HG02763 (cell line): ENCODE data around the gene SART3.
"Not testable (repeated sequence)": the region's sequence is repeated elsewhere in the genome, so short reads cannot be mapped to it uniquely, and the experiment has no call there.

Experiments
- ATAC-seq: cut with Tn5 transposase; IDR thresholded peaks from one replicate; pipeline ENCODE4 v1.9.1; 2021; ENCODE audit warnings: mild to moderate bottlenecking, moderate library complexity; ENCODE audit not compliant: unreplicated experiment

SART3 gene

GRCh38 chr12:108564724-108565123, 3.8 kb upstream of the SART3 start:
- ATAC-seq, result no peak

GRCh38 chr12:108563804-108564151, 2.8 kb upstream of the SART3 start:
- ATAC-seq, result no peak

- peak; percentile 30 for ATAC-seq
Measured at GRCh38 chr12:108563136-108563803, 2.3 kb upstream of the SART3 start.

- ATAC-seq, result peak; percentile 62
Measured at GRCh38 chr12:108562348-108563135, 1.6 kb upstream of the SART3 start, which contains the start of gene ISCU. TSS of gene ISCU (plus strand) at chr12:108562596. CDS start at chr12:108562623, 27 bp downstream.

GRCh38 chr12:108561852-108562347, 927 bp upstream of the SART3 start:
- ATAC-seq, result no peak

GRCh38 chr12:108560321-108560721, 652 bp downstream of the SART3 start:
- ATAC-seq, result no peak

GRCh38 chr12:108559748-108560147, 1.2 kb downstream of the SART3 start:
- ATAC-seq, result no peak

- ATAC-seq, result no peak
Measured at GRCh38 chr12:108559007-108559655, 1.8 kb downstream of the SART3 start.

GRCh38 chr12:108555383-108555782, 5.6 kb downstream of the SART3 start:
- not testable (repeated sequence) for ATAC-seq

GRCh38 chr12:108553799-108554198, 7.2 kb downstream of the SART3 start:
- no peak for ATAC-seq

GRCh38 chr12:108551535-108551934, 9.4 kb downstream of the SART3 start:
- ATAC-seq, result no peak

GRCh38 chr12:108548954-108549521, 11.9 kb downstream of the SART3 start:
- ATAC-seq, result no peak

- ATAC-seq, result no peak
Measured at GRCh38 chr12:108547686-108548085, 13.3 kb downstream of the SART3 start.

GRCh38 chr12:108543652-108544051, 17.3 kb downstream of the SART3 start:
- no peak for ATAC-seq

- ATAC-seq, result no peak
Measured at GRCh38 chr12:108542320-108542719, 18.7 kb downstream of the SART3 start.

GRCh38 chr12:108538616-108539195, 22.3 kb downstream of the SART3 start:
- ATAC-seq, result no peak

- no peak for ATAC-seq
Measured at GRCh38 chr12:108538146-108538545, 22.8 kb downstream of the SART3 start.

GRCh38 chr12:108531929-108532848, 28.8 kb downstream of the SART3 start:
- no peak for ATAC-seq

- ATAC-seq, result no peak
Measured at GRCh38 chr12:108530161-108530560, 30.8 kb downstream of the SART3 start.

- no peak for ATAC-seq
Measured at GRCh38 chr12:108527166-108527496, 33.8 kb downstream of the SART3 start.
